ENCODE results near the gene SCMH1. TPM values are rescaled to one million over a fixed set of nuclear protein-coding genes. Genes with fewer than 3 reads are reported as not detected.
"Not testable (repeated sequence)": the region's sequence is repeated elsewhere in the genome, so short reads cannot be mapped to it uniquely, and the experiment has no call there.

The SCMH1 gene
- total RNA-seq, 1 experiment from 2014 or later: 39.5 TPM

DNA sequence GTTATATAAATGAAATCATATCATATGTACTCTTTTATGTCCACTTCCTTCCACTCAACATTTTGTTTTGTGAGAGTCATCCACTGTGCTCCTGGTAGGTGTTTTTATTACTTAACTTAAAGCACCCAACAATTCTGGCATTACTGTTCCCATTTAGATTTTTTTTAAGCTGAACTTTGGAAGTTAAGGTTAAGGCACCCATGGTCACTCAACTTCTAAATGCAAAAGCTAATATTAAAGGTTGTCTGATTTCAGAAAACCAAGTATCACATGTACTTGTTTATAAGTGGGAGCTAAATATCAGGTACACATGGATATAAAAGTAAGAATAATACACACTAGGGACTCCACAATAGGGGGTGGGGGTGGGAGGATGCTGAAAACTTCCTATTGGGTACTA, 42.7 kb downstream of the SCMH1 start:
- no peak overlapping the region for H2AFZ ChIP-seq
- no peaks in the 10 kb centered on the region; the same call in 1 of the 2 replicates for H3K9me3 ChIP-seq (ENCODE audit: insufficient read depth, low read depth)
- ChIA-PET POLR2A (ENCODE audit: unreplicated experiment) (no interaction called here), CTCF (no interaction called here)
- no peak overlapping the region for H3K27ac ChIP-seq
- intact Hi-C loops (cut with micrococcal nuclease; ENCODE audit: unreplicated experiment): no loop called here
- no peaks in the 10 kb centered on the region for H3K36me3 ChIP-seq (ENCODE audit: low read depth)
- H3K4me3 ChIP-seq: no peak overlapping the region
- no peaks in the 10 kb centered on the region for H3K79me2 ChIP-seq (ENCODE audit: low read depth)
- H3K9me2 ChIP-seq (ENCODE audit: insufficient read depth): no peaks in the 10 kb centered on the region; the same call in 1 of the 2 replicates
- DNase-seq: no peak
- no peaks in the 10 kb centered on the region for H3F3A ChIP-seq (ENCODE audit: insufficient read depth, low read depth)
- no peaks in the 10 kb centered on the region for H3K4me1 ChIP-seq (replicated peaks; ENCODE audit: insufficient read depth)
- no TSS peak for BruUV-seq (replicated peaks)
- no peak overlapping the region for H3K4me2 ChIP-seq
- TF ChIP-seq EZH2 (IDR thresholded peaks at IDR 0.05; ENCODE audit: low read depth): no peak
- TF ChIP-seq, protein P1, sequence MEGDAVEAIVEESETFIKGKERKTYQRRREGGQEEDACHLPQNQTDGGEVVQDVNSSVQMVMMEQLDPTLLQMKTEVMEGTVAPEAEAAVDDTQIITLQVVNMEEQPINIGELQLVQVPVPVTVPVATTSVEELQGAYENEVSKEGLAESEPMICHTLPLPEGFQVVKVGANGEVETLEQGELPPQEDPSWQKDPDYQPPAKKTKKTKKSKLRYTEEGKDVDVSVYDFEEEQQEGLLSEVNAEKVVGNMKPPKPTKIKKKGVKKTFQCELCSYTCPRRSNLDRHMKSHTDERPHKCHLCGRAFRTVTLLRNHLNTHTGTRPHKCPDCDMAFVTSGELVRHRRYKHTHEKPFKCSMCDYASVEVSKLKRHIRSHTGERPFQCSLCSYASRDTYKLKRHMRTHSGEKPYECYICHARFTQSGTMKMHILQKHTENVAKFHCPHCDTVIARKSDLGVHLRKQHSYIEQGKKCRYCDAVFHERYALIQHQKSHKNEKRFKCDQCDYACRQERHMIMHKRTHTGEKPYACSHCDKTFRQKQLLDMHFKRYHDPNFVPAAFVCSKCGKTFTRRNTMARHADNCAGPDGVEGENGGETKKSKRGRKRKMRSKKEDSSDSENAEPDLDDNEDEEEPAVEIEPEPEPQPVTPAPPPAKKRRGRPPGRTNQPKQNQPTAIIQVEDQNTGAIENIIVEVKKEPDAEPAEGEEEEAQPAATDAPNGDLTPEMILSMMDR (conservative IDR thresholded peaks at IDR 0.05): no peak
- H4K20me1 ChIP-seq (ENCODE audit: insufficient read depth): no peaks in the 10 kb centered on the region
- H3K27me3 ChIP-seq (ENCODE audit: insufficient read depth, low read depth): no peaks in the 10 kb centered on the region

DNA sequence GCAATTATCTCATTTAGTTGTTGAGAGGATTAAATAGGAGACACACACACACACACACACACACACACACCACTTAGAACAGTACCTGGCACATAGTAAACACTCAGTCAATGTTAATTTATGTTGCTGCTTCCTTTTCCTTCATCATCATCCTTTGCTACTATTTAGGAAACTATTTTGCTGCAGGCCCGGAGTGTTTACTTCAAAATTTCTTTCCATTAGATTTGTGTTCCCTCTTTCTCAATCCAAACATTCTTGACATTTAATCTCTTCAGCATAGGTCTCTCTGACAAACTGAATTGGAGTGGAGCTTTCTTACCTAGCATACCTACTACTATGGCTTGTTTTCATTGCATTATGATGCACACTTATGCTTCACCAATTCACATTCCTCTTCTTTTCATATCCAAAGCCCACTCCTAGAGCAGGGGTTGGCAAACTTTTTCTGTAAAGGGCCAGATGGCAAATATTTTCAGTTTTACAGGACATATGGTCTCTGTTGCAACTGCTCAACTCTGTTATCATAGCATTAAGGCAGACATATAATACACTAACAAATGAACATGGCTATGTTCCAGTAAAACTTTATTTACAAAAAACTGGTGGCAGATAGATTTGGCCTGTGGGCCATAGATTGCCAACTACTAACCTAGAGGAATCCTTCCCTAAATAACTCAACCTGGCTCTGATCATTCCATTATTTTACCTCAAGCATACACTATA, 49.5 kb downstream of the SCMH1 start:
- Histone ChIP-seq H4K20me1 (ENCODE audit: insufficient read depth) (no peaks in the 10 kb centered on the region), H2AFZ (no peak overlapping the region), H3K4me1 (replicated peaks; ENCODE audit: insufficient read depth) (no peaks in the 10 kb centered on the region), H3K27ac (no peak overlapping the region), H3K4me3 (no peak overlapping the region), H3K36me3 (ENCODE audit: low read depth) (no peaks in the 10 kb centered on the region), H3K4me2 (no peak overlapping the region), H3K79me2 (ENCODE audit: low read depth) (no peaks in the 10 kb centered on the region), H3K27me3 (ENCODE audit: insufficient read depth, low read depth) (no peaks in the 10 kb centered on the region), H3F3A (ENCODE audit: insufficient read depth, low read depth) (no peaks in the 10 kb centered on the region), H3K9me3 (ENCODE audit: insufficient read depth, low read depth) (no peaks in the 10 kb centered on the region; the same call in 1 of the 2 replicates), H3K9me2 (ENCODE audit: insufficient read depth) (no peaks in the 10 kb centered on the region; the same call in 1 of the 2 replicates)
- no TSS peak for BruUV-seq (replicated peaks)
- intact Hi-C loops (cut with micrococcal nuclease; ENCODE audit: unreplicated experiment): no loop called here
- ChIA-PET CTCF (no interaction called here), POLR2A (ENCODE audit: unreplicated experiment) (interaction anchor here (0.7 kb wide), 1 partner anchor 29 kb away, joined by 7 read pairs; no protein-coding TSS in a partner anchor)
- no peak for TF ChIP-seq EZH2 (IDR thresholded peaks at IDR 0.05; ENCODE audit: low read depth)
- TF ChIP-seq, protein P1 (conservative IDR thresholded peaks at IDR 0.05): no peak
- DNase-seq: no peak

DNA sequence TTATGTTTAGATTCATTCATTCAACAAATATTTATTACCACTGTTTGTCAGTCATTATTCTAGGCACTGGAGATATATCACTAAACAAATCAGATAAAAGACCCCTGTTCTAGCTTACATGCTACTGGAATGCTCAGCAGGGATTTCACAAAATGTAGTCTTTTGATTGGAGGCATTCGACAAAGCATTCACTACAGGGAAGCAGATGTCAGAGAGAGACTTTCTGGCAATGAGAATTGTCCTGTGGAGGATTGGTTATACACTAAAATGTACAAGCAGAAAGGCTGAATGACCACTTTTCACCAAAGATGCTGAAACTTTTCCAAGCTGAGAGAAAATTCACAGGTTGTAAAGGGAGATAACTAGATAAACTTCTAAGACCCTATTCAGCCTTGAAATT, 57.7 kb downstream of the SCMH1 start:
- BruUV-seq (replicated peaks): no TSS peak
- CTCF ChIA-PET: no interaction called here
- no peak overlapping the region for H2AFZ ChIP-seq
- no peaks in the 10 kb centered on the region for H3K9me2 ChIP-seq (ENCODE audit: insufficient read depth)
- DNase-seq: no peak
- no peaks in the 10 kb centered on the region for H3K9me3 ChIP-seq (ENCODE audit: insufficient read depth, low read depth)
- H3K4me1 ChIP-seq (replicated peaks; ENCODE audit: insufficient read depth): no peaks in the 10 kb centered on the region
- intact Hi-C loops (cut with micrococcal nuclease; ENCODE audit: unreplicated experiment): no loop called here
- no peaks in the 10 kb centered on the region for H3K36me3 ChIP-seq (ENCODE audit: low read depth)
- H3K27ac ChIP-seq: no peak overlapping the region
- peaks cover 7% of the 10 kb centered on the region; the same call in 1 of the 2 replicates for H3F3A ChIP-seq (ENCODE audit: insufficient read depth, low read depth)
- no peaks in the 10 kb centered on the region for H4K20me1 ChIP-seq (ENCODE audit: insufficient read depth)
- no peaks in the 10 kb centered on the region for H3K27me3 ChIP-seq (ENCODE audit: insufficient read depth, low read depth)
- POLR2A ChIA-PET (ENCODE audit: unreplicated experiment): no interaction called here
- no peak overlapping the region for H3K4me3 ChIP-seq
- no peaks in the 10 kb centered on the region for H3K79me2 ChIP-seq (ENCODE audit: low read depth)
- TF ChIP-seq, protein P1 (conservative IDR thresholded peaks at IDR 0.05): no peak
- TF ChIP-seq EZH2 (IDR thresholded peaks at IDR 0.05; ENCODE audit: low read depth): no peak
- H3K4me2 ChIP-seq: no peak overlapping the region

DNA sequence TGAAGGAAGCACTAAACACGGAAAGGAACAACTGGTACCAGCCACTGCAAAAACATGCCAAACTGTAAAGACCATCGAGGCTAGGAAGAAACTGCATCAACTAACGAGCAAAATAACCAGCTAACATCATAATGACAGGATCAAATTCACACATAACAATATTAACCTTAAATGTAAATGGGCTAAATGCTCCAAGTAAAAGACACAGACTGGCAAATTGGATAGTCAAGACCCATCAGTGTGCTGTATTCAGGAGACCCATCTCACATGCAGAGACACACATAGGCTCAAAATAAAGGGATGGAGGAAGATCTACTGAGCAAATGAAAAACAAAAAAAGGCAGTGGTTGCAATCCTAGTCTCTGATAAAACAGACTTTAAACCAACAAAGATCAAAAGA, 63.9 kb downstream of the SCMH1 start:
- H3K4me2 ChIP-seq; POLR2A ChIA-PET (ENCODE audit: unreplicated experiment); H3K27me3 ChIP-seq (ENCODE audit: insufficient read depth, low read depth); H3K9me2 ChIP-seq (ENCODE audit: insufficient read depth); H3F3A ChIP-seq (ENCODE audit: insufficient read depth, low read depth); CTCF ChIA-PET; intact Hi-C loops (cut with micrococcal nuclease; ENCODE audit: unreplicated experiment); H3K4me3 ChIP-seq; H4K20me1 ChIP-seq (ENCODE audit: insufficient read depth); H2AFZ ChIP-seq; H3K9me3 ChIP-seq (ENCODE audit: insufficient read depth, low read depth); H3K4me1 ChIP-seq (replicated peaks; ENCODE audit: insufficient read depth); H3K79me2 ChIP-seq (ENCODE audit: low read depth); BruUV-seq (replicated peaks); H3K27ac ChIP-seq; H3K36me3 ChIP-seq (ENCODE audit: low read depth); DNase-seq: not testable (repeated sequence)
